H7 (cell line): Measurements from ENCODE around the gene SLIT3. TPM values are rescaled to one million over a fixed set of nuclear protein-coding genes. Genes with fewer than 3 reads are reported as not detected.

ENCODE experiments used
- DNase-seq: peaks from one replicate; pipeline ENCODE4 v3.0.0; 2012
- H3K27me3 ChIP-seq: 2 replicates; pipeline ENCODE4 v1.6.0; 2011; ENCODE audit warnings: mild to moderate bottlenecking, low read length; ENCODE audit not compliant: control insufficient read depth, insufficient read depth
- H3K36me3 ChIP-seq: replicated peaks from 2 replicates; pipeline ENCODE4 v1.5.1; 2011; ENCODE audit warnings: low read length; ENCODE audit not compliant: control insufficient read depth, insufficient read depth
- H3K4me3 ChIP-seq: 2 replicates; pipeline ENCODE4 v1.5.1; 2011; ENCODE audit warnings: low read depth, mild to moderate bottlenecking, control low read depth, low read length, moderate library complexity; ENCODE audit not compliant: insufficient read depth
- total RNA-seq: library from RNA; depleted of rRNA; stranded (reverse); fragments of >200 nt; shearing (Covaris generic); gene quantifications from 2 replicates; pipeline ENCODE4 v1.2.3, GENCODE V29; 2014

The SLIT3 gene
- total RNA-seq, 1 experiment from 2014 or later = 0.97 TPM

DNA sequence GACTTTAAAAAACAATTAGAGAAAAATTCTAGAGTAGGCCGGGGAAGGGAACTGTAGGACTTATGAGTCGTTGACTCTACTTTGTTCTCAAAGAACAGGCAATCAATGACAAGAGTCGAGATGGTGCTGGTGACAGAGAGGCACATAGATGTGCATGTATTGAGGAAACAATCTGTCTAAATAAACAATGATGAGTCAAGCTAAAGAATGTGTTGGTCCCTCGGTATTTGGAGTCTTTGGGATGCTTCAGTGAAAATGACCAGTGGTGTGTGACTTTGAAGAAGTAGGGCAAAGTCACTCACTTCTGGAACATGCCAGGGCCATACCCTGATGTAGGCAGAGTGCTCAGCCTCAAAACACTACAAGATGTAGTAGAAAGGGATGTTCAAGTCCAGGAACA is 433.7 kb downstream of the SLIT3 start:
- DNase-seq = no peak
- Histone ChIP-seq H3K27me3 (no peaks in the 10 kb centered on the region), H3K36me3 (no peaks in the 10 kb centered on the region), H3K4me3 (no peak overlapping the region)

DNA sequence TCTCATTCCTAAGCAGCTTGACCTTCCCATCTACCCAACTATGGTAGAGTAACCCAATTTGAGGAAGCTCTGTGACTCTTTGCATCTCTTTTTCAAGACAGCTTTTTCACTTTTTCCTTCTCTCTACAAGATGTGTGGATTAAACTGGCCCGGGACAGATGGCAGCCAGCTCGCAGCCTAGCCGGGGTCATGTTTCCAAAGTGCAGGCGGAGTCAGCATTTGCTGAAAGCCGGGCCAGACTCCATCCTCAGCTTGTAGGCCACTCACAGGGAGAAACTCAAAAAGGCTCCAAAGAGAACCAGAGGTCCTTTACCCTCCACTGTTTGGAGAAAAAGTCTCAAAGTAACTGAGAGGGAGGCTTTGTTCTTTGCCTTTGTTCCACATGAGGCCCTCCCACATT is 435.0 kb downstream of the SLIT3 start:
- peak; percentile 52 for DNase-seq
- Histone ChIP-seq H3K27me3 (no peaks in the 10 kb centered on the region), H3K4me3 (no peak overlapping the region), H3K36me3 (no peaks in the 10 kb centered on the region)

DNA sequence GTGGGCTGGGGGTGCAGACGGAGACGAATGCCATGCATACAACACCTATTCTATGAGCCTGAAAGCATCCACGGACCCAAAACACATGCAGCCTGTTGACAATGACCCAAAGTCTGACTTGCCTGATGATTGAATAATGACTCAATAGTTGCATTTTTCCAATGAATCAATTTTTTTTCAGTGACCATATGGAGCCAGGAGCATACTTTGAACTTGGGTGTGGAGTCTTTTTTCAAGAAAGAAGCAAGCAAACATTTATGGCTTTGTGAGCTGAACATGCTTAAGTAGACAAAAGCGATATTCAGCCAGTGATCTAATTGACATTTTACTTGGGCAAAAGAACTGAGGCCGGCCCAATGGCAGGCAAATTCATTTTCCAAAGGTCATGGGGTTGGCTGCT is 437.9 kb downstream of the SLIT3 start:
- no peak for DNase-seq
- Histone ChIP-seq H3K36me3 (no peaks in the 10 kb centered on the region), H3K4me3 (no peak overlapping the region), H3K27me3 (no peaks in the 10 kb centered on the region)

DNA sequence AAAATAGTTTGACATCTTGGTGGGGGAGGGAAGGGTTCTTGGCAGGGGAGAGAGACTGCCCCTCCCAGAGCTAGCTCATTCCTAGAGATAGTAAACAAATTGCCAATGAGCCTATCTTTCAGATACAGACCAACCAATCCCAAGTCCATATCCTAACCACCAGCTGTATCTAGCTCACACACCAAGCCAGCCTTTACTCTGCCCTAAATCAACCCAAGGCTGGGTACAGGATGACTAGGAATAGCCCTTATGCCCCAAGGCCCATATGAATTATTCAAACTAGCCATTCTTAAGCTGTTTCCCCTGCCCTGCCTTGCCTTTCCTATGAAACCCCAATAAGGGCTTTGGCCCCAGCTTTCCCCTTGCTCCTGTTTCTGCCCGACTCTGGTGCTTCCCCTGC is 440.4 kb downstream of the SLIT3 start:
- Histone ChIP-seq H3K27me3 (no peaks in the 10 kb centered on the region), H3K36me3 (no peaks in the 10 kb centered on the region), H3K4me3 (no peak overlapping the region)
- no peak for DNase-seq

DNA sequence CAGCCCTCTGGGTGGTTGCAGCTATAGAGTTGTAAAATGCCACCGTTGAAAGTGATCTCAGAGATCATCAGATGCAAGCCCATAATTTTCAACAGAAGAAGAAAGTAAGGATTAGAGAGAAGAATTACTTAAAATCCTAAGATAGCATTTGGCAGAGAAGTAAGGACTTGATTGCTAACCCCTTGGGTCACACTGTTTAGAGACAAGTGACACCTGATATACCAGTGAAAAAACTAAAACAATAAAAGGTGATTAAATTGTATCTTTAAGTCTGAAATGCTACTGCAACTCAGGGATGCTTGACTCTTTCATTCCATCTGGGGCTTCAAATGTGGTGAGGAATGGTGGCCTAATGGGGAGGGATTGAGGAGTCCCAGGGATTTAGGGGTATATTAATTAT is 440.9 kb downstream of the SLIT3 start:
- no peaks in the 10 kb centered on the region for H3K36me3 ChIP-seq
- no peak overlapping the region for H3K4me3 ChIP-seq
- H3K27me3 ChIP-seq = no peaks in the 10 kb centered on the region
- DNase-seq = no peak

DNA sequence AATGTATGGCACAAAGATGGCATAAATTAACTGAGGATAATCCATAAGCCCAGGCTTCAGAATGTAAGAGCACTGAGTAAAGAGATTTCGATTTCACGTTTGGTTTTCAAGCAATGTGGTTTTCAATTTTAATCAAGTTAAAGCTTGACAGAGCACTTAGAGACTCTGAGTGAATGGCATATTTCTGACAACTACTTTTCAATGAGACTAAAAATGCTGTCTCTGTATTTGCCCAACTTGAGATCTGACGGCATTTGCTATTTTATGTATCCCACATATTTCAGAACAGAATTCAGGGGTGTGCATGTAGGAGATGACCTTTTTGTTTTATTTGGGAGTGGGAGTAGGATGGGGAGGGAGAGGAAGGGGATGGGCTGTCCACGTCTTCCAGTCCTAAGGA is 441.5 kb downstream of the SLIT3 start:
- H3K36me3 ChIP-seq = no peaks in the 10 kb centered on the region
- H3K27me3 ChIP-seq = no peaks in the 10 kb centered on the region
- DNase-seq = no peak
- H3K4me3 ChIP-seq = no peak overlapping the region

DNA sequence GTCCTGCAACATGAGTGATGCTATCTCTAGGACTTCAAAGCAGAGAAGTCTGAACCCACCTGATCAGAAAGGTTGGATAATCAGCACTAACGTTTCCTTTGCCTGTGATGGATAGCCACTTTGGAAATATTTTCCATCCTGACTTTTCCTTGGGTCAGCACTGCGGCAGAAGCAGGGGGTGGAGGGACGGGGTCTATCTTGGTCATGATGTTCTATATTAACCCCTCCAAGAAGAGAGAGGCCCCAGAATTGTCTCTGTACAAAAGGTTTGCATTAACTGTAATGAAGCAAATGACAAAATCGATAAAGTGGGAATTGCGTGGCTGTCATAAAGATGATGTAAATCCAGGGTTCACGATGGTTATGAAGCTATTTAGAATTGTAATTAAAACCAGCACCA is 441.9 kb downstream of the SLIT3 start:
- Histone ChIP-seq H3K36me3 (no peaks in the 10 kb centered on the region), H3K27me3 (no peaks in the 10 kb centered on the region), H3K4me3 (no peak overlapping the region)
- DNase-seq = no peak

DNA sequence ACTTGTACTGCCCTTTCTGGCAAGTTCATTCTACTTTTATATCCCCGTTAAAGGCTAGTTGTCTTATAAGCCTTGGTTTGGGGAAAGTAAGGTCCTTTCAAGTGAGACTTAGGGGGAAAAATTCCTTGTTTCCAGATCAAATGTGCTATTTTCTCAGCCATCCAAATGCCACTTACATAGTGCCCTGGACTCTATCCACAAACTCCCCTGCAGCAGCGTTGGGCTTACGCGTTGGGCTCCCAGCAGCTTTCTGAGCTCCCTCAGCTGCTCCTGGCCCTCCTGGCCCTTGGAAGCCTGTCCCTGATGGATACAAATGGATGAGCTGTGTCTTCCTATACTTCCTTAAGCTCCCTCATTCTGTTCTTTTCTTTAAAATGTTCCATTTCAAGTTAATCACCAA is 442.6 kb downstream of the SLIT3 start:
- Histone ChIP-seq H3K4me3 (no peak overlapping the region), H3K36me3 (no peaks in the 10 kb centered on the region), H3K27me3 (no peaks in the 10 kb centered on the region)
- no peak for DNase-seq

DNA sequence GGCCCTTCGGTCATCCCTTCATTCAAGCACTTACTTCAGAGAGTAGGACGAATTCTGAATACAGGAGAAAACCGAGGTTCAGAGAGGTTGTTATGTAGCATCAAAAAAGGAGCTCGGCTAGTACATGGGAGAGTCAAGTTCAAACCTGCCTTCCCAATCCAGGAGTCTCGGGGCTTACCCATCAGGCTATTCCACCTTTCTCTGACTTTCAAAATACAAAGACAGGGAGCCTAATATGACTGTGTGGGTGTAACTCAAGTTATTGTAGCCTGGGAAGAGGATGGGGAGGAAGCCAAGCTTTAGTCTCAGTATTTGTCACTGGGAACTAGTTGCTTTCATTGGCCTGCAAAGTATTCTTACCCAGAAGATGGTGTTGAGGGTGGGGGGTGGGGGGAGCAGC is 447.0 kb downstream of the SLIT3 start:
- H3K27me3 ChIP-seq = no peaks in the 10 kb centered on the region
- DNase-seq = no peak
- H3K36me3 ChIP-seq = no peaks in the 10 kb centered on the region
- no peak overlapping the region for H3K4me3 ChIP-seq

DNA sequence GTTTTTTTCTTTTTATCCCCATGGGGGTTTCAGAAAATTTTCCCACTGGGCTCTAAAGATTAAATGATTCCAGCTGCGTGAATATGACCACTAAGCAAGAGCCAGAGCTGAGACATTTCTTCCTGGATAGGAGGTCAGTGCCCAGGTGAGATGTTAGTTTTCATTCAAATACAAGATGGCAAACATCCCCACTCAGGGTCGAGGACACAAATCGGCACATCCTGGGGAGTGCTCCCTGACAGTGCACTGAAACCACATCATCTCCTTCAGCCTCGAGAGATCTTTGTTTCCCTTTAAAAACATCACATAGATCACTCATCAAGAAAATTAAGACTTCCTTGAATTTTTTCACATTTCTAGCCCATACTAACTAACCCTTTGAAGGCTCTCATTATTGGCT is 448.6 kb downstream of the SLIT3 start:
- no peaks in the 10 kb centered on the region for H3K36me3 ChIP-seq
- H3K4me3 ChIP-seq = no peak overlapping the region
- no peaks in the 10 kb centered on the region for H3K27me3 ChIP-seq
- DNase-seq = no peak

DNA sequence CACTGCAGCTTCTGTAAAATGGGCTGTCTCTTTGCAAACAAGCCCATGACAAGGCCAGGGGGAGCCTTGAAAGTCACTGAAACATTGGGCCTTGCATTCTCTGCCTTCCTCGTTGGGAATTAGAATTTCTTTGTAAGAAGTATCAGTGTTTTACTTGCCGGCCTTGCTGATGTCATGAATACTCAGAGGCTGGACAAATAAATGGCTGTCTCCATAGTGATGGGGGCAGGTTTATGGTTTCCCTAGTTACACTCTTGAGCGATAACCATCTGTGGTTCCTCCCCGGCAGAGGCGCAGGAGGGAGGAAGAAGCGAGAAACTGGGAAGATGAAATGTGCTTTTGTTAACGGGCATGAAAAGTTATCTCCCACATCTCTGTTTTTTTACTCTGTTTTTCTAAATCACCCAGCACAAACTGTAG is 449.0 kb downstream of the SLIT3 start:
- DNase-seq = no peak
- Histone ChIP-seq H3K36me3 (no peaks in the 10 kb centered on the region), H3K4me3 (no peak overlapping the region), H3K27me3 (no peaks in the 10 kb centered on the region)

DNA sequence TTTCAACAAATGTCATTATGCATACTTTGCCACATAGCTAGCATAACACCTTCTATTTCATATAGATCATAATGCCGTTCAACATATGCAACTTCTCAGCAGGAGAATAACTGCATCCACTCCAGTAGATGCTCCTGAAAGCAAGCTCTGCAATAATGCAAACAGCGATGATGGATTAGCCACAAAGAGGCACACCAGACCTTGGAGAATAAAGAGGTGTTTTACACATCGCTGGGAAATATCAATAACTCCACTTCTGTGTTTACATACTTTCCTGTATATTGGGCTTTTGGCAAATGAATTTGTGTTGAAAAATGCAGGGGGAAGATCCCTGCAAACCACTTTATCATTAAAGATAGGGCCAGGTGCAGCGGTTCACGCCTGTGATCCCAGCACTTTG is 450.3 kb downstream of the SLIT3 start:
- no peaks in the 10 kb centered on the region for H3K36me3 ChIP-seq
- no peak overlapping the region for H3K4me3 ChIP-seq
- no peak for DNase-seq
- H3K27me3 ChIP-seq = no peaks in the 10 kb centered on the region

DNA sequence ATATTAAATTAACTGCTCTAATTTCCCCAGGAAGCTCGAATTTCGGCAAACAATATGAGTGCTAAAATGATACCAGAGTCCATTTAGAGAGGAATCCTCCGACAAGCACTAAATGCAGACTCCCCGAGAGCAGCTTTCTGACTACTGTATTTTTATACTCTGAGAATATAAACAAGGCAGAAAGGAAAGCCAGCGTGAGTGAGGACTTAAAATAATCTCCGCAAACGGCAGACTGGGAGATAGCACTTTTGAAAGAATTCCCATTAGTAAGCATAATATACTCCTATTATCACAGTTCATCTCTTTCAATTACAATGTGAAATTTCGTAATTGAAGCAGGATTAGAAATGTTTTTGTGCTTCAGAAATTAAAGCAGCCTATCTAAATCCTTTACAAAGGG is 452.4 kb downstream of the SLIT3 start:
- DNase-seq = no peak
- Histone ChIP-seq H3K4me3 (no peak overlapping the region), H3K27me3 (no peaks in the 10 kb centered on the region), H3K36me3 (no peaks in the 10 kb centered on the region)

DNA sequence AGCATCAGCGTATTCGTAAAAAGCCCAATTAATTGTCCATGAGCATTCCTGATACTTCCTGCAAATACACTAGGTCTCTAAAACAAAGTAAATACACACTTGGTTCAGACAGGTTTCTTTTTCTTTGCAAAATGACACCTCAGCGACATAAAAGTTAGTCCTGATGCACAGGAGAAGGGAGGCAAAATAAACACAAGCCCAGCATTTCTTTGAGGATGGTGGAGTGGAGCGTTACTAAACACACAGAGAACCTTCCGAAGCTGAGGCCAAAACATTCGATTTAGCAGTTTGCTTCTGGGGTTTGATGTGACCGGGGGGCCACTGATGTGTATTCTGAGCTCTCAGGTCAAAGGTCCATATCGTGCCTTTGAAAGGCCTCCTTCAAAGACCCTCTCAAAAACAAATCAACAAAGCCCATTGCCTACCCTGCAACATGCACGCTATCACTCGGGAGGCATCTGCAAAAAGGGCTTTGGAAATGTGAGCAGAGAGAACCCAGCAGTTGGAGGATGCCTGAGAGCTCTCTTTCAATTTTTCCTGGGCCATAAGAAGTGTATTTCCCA is 453.3 kb downstream of the SLIT3 start:
- Histone ChIP-seq H3K27me3 (no peaks in the 10 kb centered on the region), H3K36me3 (no peaks in the 10 kb centered on the region), H3K4me3 (no peak overlapping the region)
- no peak for DNase-seq

DNA sequence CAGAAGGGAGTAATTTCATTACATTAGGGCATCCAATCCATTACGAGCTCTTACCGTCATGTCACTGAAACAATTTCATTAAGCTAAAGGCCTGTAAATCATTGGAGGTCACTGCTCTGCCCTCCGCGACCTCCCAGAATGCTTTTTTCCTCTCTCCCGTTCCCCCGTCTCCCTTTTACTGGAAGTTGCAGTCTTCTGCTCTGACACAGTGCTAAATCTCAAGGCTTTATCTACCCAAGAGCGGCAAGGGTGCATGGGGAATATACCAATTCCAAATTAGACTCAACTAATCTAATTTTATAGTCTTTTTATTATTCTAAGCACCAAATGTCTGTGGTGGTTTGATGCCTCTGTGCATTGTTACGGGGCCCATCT is 456.0 kb downstream of the SLIT3 start:
- H3K27me3 ChIP-seq = no peaks in the 10 kb centered on the region
- H3K4me3 ChIP-seq = no peak overlapping the region
- no peaks in the 10 kb centered on the region for H3K36me3 ChIP-seq
- no peak for DNase-seq
